Raji (cell line): ENCODE data around the gene CD27.

Experiments used
- POLR2A ChIP-seq: IDR thresholded peaks from 2 replicates; pipeline ENCODE4 v1.6.1; 2011; ENCODE audit warnings: low read depth, low read length, control low read depth; ENCODE audit not compliant: insufficient read depth

Gene CD27

DNA sequence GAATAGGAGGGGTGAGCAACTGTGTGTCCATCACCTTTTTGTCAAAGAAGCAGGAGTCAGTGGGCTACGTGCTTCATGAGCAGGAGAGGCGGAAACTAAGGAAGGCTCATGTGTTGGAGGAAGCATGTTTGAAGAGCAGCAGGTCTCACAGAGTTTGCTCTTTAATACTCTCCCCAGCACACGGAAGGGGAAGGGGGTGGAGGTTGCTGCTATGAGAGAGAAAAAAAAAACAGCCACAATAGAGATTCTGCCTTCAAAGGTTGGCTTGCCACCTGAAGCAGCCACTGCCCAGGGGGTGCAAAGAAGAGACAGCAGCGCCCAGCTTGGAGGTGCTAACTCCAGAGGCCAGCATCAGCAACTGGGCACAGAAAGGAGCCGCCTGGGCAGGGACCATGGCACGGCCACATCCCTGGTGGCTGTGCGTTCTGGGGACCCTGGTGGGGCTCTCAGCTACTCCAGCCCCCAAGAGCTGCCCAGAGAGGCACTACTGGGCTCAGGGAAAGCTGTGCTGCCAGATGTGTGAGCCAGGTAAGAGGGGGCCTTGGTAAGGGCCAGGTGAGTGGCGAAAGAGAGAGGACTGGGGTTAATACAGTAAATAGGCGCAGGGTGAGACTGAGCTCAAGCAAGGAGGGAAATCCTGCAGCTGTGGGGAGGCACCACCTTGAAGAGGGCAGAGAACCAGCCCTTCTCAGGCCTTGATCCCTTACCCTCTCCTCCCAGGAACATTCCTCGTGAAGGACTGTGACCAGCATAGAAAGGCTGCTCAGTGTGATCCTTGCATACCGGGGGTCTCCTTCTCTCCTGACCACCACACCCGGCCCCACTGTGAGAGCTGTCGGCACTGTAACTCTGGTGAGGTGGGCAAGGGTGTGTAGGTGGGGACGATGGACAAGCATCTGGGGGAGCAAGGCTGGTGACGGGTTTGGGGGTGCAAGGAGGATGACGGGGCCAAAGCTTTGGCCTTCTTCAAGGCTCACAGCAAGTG, at the start of gene CD27:
Gene CD27 (plus strand): TSS at position 252 of the 985 bp plus-strand sequence. CDS start 141 bp downstream, at position 393.
- peak; percentile 69 for TF ChIP-seq POLR2A

DNA sequence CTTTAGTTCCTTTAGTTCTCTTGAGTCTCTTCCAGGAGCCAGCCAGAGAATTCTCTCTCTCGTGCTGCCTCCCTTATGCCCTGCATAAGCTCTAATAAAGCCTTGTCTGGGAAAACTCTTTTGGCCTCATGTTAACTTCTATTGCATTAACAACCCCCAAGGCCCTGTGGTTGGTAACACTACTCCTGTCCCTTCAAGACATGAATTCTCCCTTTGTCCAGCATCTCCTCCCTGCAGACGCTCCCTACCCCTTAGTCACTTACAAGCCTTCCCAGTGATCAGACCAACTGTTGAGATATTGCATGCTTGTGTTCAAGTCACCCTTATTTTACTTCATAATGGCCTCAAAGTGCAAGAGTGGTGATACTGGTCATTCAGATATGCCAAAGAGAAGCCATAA, 48.7 kb upstream of the CD27 start:
- TF ChIP-seq POLR2A = no peak

DNA sequence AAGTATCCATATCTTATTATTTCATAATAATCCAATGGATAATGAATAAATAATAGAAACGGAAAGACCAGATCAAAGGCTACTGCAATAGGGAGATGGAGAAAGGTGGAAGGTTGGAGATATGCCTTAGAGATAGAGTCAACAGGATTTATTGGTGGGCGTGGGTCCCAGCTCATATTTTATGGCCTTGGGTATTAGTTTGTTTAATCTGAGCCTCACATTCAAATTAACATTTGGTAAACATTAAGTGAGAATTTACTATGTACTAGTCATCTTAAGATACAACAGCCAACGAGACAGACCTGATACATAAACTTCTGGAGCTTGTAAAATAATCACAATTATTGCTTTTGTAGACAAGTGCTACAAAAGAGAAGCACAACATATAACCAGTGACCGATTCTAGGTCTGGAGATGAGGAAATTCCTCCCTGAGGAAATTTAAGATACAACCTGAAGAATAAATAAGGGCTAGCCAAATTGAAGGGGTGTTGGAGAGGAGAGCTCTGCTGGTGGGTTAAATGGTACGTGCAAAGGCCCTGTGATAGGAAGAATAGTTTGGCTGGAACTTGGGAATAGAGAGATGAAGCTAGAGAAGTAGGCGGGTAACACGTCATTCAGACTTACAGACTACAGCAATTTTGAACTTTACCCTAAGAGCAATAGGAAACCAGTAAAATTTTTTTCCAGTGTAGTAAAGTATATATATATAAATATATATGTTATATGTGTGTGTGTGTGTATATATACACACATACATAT, 44.7 kb upstream of the CD27 start:
- no peak for TF ChIP-seq POLR2A

DNA sequence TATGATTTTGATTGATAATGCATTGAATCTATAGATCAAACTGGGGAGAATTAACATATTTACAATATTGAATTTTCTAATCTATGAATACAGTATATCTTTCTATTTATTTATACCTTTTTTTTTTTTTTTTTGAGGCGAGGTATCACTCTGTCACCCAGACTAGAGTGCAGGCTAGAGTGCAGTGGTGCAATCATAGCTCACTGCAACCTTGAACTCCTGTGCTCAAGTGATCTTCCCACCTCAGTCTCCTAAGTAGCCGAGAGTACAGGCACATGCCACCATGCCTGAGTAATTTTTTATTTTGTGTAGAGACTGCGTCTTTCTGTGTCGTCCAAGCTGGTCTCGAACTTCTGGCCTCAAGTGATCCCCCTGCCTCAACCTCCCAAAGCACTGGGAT, 40.4 kb upstream of the CD27 start:
- TF ChIP-seq POLR2A = no peak

DNA sequence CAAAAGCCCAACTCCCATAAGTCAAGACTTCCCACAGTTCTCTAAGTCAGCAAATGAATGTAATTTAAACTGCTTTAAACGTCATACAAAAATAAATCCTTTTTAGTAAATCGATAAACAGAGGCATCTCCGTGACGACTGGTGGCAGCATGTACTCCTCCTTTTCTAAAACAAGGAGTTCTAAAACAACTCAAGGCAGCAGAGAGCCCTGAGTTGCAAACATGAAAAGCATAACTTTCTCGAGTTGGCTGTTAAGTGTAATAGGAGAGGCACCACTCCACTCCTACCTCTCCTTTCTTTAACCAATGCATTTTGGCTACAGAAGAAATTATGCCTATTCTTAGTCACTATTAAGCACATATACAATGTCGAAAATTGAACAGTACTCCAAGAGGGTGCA, 38.8 kb upstream of the CD27 start:
- no peak for TF ChIP-seq POLR2A

DNA sequence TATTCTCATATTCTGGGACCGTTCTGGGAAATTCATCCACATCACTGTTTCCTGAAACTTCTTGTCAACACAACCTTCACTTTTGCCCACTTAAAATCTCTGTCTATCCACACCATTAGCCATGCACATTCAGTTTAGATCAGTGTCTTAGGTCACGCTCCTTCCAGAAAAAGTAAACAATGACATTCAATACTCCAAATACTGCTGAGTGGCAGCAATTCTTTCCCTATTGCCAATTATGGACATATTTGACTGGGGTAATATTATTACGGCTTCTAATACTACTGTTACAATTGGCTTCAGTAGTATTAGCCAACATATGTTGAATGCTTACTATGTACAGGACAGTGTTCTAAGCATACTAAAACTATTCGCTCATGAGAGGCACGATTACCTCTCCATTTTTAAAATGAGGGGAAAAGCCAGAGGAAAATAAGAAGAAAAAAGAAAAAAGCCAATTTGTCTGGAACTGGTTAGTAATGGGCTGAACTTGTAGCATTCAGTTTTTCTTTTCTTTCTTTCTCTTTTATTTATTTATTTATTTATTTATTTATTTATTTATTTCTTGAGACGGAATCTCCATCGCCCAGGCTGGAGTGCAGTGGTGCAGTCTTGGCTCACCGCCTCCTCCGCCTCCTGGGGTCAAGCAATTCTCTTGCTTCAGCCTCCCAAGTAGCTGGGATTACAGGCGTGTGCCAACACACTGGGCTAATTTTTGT, 37.4 kb upstream of the CD27 start:
- no peak for TF ChIP-seq POLR2A

DNA sequence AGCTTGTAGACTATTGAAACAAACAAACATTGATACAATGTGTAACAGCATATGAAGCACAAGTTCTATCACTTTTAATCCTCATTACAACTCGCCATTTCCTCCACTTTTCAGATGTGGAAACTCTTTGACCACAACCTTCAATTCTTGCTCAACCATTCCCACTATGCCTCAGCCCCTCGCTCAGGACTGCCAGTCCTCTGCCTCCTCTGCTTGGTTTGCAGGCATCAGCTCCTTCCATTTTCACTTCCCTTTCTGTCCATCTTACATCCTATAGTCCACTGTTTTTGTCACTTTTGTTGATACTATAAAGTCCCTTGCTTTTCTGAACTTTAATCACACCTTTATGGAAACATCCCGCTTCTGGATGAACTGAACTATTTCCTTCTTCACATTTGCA, 28.2 kb upstream of the CD27 start:
- TF ChIP-seq POLR2A = no peak

DNA sequence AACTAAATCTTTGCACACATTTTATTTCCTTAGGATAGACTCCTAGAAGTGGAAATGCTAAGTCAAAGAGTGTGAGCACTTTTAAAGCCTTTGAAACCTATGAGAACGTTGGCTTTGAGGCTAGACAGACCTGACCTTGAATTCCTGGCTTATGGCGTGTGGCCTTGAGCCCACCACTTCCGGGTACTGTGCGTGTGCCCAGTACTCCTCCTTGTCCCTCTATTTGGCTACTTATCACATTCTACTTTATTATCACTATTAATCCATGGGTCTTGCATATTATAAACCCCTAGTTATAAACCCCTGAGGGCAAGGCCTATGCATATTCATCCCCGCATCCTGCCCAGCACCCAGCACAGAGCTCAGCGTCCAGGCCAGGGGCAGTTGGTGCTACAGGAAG, 26.0 kb upstream of the CD27 start:
- TF ChIP-seq POLR2A = no peak

DNA sequence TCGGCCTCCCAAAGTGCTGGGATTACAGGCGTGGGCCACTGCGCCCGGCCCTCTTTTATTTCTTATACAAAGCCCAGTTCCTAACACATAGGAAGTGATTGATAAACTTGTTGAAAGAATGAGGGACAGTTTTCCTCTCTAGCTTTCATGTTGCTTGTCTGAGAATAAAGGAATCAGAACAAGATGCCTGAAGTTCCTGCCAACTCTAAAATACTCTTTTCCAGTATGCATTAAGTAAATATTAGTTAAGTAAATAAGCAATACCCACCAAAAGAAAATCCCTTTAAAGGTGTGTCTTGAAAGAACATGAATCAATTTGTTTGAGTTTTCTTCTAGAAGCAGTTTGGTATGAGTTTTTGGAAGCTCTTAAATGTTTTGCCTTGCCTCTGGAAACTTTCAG, 24.4 kb upstream of the CD27 start:
- no peak for TF ChIP-seq POLR2A

DNA sequence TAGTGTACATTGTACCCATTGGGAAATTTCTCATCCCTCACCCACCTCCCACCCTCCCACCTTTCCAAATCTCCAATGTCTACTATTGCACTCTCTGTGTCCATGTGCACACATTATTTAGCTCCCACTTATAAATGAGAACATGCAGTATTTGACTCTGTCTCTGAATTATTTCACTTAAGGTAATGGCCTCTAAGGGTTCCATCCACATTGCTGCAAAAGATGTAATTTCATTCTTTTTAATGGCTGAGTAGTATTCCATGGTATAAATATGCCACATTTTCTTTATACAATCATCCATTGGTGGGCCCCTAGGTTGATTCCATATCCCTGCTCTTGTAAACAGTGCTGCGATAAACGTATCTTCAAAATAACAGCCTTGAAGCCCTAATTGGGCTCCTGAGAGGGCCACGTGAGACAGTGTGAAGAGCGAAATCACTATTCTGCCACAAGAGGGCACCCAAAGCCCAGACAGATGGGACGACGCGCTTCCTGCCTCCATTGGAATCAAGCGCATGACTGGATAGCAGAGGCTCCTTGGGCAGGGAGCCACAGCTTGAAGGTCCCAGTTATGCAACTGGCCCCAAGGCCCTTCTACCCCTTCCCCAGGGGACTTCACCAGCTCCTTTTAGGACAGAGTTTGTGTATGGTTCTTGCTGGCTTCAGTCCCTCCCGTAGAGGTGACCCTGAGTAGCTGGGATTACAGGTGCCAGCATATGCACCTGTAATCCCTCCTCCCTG, 21.3 kb upstream of the CD27 start:
- peak; percentile 44 for TF ChIP-seq POLR2A

DNA sequence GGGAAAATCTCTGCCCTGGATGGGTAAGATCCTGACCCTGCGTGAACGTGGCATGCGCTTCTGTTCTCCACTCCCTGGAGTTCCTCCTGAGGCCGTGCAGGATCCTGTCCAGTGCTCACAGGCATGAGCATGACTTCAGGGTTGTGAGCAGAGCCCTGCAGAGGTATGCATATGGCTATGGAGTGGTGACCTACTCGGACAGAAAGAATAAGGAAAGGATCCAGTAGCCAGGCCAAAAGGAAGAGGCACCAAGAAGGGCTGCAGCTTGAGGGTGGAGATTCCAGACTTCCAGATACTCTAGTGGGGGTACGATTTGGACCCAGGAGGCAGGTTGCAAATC, 20.8 kb upstream of the CD27 start:
- TF ChIP-seq POLR2A = no peak

DNA sequence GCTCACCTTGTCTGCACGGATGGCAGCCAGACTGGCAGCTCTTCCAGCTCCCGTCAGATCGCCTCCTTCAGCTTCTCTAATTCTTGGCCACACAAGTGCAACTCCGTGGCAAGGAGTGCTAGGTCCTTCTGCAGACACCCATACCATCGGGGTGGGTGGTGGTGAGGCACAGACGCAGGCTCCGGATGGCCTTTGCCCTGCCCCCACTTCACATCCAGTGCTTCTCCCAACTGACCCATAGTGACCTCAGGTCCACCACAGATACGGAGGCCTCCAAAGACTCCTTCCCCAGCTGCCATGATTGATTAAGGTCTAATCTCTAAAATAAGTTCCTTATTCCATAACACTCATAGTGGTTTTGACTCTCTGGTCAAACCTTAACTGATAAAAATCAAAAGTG, 19.9 kb upstream of the CD27 start:
- TF ChIP-seq POLR2A = no peak

DNA sequence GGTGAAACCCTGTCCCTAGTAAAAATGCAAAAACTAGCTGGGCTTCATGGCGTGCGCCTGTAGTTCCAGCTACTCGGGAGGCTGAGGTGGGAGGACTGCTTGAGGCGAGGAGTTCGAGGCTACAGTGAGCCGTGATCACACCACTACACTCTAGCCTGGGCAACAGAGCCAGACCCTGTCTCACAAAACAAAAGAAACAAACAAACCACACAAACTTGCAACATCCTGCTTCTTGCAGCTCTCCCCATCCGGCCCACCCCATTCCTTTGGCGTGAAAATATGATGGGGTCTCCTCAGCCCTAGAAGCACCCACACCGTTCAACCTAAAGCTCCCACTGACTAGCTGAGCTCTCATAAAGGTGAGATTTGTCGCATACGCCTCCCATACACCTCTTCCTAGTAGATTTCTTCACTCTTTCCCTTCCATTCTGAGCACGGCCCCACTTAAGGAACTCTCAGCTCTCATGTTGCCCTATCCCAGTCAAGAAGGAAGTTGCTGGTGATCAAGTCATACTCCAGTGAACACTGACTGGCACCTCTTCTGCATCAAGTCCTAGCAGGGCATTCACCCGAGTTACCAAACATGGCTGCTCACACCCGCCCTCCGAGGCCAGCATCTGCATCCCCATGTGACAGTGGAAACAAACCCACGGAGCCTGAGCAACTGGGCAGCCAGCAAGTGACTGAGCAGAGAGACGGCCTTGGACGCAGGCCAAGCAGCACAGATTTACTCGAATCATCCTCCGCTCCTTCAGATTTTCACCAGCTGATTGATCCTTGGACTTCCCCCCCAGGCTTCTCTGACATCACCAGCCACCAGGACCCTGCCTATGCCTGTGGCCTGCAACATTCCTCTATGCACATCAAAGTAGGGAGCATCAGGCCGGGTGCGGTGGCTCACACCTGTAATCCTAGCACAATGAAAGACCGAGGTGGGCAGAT, 18.9 kb upstream of the CD27 start:
- TF ChIP-seq POLR2A = peak; percentile 67
